Sigmoid colon (tissue), 4 donors: ENCODE measurements around the gene OXGR1.

ENCODE experiments used
- CTCF ChIP-seq, 4 experiments: fragments of 450-650 bp in 3 of 4; fragments of 200-600 bp in 1 of 4; IDR thresholded peaks; one replicate each; pipeline ENCODE4 v1.5.1; 2016 to 2019; ENCODE audit warnings: antibody characterized with exemption in 4 of 4, mild to moderate bottlenecking in 3 of 4, moderate library complexity in 2 of 4
- EP300 ChIP-seq, 4 donors: sonication (generic); formaldehyde crosslinking; IDR thresholded peaks; one replicate each; pipeline ENCODE4 v1.6.1; 2017; ENCODE audit warnings: antibody characterized with exemption in 4 of 4
- POLR2AphosphoS5 ChIP-seq, 4 donors: sonication (generic); formaldehyde crosslinking; IDR thresholded peaks; one replicate each; pipeline ENCODE4 v1.6.1; 2017; ENCODE audit warnings: antibody characterized with exemption in 4 of 4

GRCh38 chr13:96999091-96999490 lies 4.8 kb upstream of the OXGR1 start:
- TF ChIP-seq POLR2AphosphoS5 (IDR thresholded peaks at IDR 0.05) (no peak), CTCF (IDR thresholded peaks at IDR 0.05) (no peak), EP300 (IDR thresholded peaks at IDR 0.05) (no peak)
